GM12878 (cell line): ENCODE data around the gene EMILIN3. TPM values are rescaled to one million over a fixed set of nuclear protein-coding genes. Genes with fewer than 3 reads are reported as not detected.

ENCODE experiments used
- ATAC-seq: fragments of 200-7000 bp; cut with Tn5 transposase; 3 replicates; pipeline ENCODE4 v1.9.1; 2020; ENCODE audit warnings: mild to moderate bottlenecking, moderate library complexity
- BruUV-seq: library from RNA; stranded (reverse); fragments of 400-500 nt; replicated peaks from 2 replicates; lab custom pipeline; 2021; lab: Mats Ljungman, UMichigan
- CTCF ChIA-PET: fragments of 300-600 bp; sonication (Branson Sonifier 250); formaldehyde crosslinking; extraction: SDS; loops from one replicate; lab custom pipeline; 2021; ENCODE audit warnings: inconsistent platforms; lab: Yijun Ruan, JAX
- POLR2A ChIA-PET: fragments of 350-600 bp; formaldehyde crosslinking; extraction: SDS; loops from one replicate; lab custom pipeline; 2021; ENCODE audit warnings: inconsistent platforms; lab: Charles Lee
- RAD21 ChIA-PET: fragments of 300-600 bp; sonication (Branson Sonifier 250); formaldehyde crosslinking; loops from one replicate; lab custom pipeline; 2023; ENCODE audit warnings: antibody characterized with exemption; ENCODE audit not compliant: unreplicated experiment; lab: Charles Lee
- SMC1A ChIA-PET: fragments of 300-600 bp; sonication (Branson Sonifier 250); formaldehyde crosslinking; loops from one replicate; lab custom pipeline; 2023; ENCODE audit not compliant: unreplicated experiment, uncharacterized antibody; lab: Charles Lee
- DNase-seq: peaks from one replicate; pipeline ENCODE4 v3.0.0-alpha.2; 2011; ENCODE audit warnings: low read depth, low spot score
- FAIRE-seq: peaks from 3 replicates; lab custom pipeline; 2011; peaks lifted over from hg19 to GRCh38; lab: Jason Lieb, UNC
- H2AFZ ChIP-seq: 2 replicates; pipeline ENCODE4 v1.6.0; 2011; ENCODE audit warnings: low read depth, low read length, control low read depth; ENCODE audit not compliant: control insufficient read depth
- H3K27ac ChIP-seq: 2 replicates; pipeline ENCODE4 v1.5.1; 2011; ENCODE audit warnings: control low read depth; ENCODE audit not compliant: control insufficient read depth, insufficient read depth
- H3K27me3 ChIP-seq, 2 experiments: replicated peaks in 1 of 2; 2 replicates each; pipeline versions ENCODE4 v1.6.0 to v1.6.1; 2011; ENCODE audit warnings: low read length in 1 of 2; ENCODE audit not compliant: control insufficient read depth in 2 of 2, insufficient read depth in 2 of 2
- H3K36me3 ChIP-seq, 2 experiments: 2 replicates each; pipeline ENCODE4 v1.5.1; 2011; ENCODE audit warnings: low read length in 1 of 2; ENCODE audit not compliant: control insufficient read depth in 2 of 2, insufficient read depth in 2 of 2
- H3K4me1 ChIP-seq: 2 replicates; pipeline ENCODE4 v1.6.1; 2011; ENCODE audit warnings: mild to moderate bottlenecking, low read length, moderate library complexity, mixed read lengths; ENCODE audit not compliant: control insufficient read depth, insufficient read depth
- H3K4me2 ChIP-seq: 2 replicates; pipeline ENCODE4 v1.6.0; 2011; ENCODE audit warnings: control low read depth; ENCODE audit not compliant: control insufficient read depth, insufficient read depth
- H3K4me3 ChIP-seq: fragments of 200-600 bp; sonication (generic); 2 replicates; pipeline ENCODE4 v1.5.1; 2016
- H3K79me2 ChIP-seq: 2 replicates; pipeline ENCODE4 v1.6.0; 2011; ENCODE audit warnings: low read length; ENCODE audit not compliant: control insufficient read depth, insufficient read depth
- H3K9ac ChIP-seq: 2 replicates; pipeline ENCODE4 v1.8.0; 2011; ENCODE audit warnings: low read length, control low read depth, mixed read lengths; ENCODE audit not compliant: control insufficient read depth, insufficient read depth
- H3K9me3 ChIP-seq: replicated peaks from 3 replicates; pipeline ENCODE4 v1.5.1; 2011; ENCODE audit warnings: mild to moderate bottlenecking, low read length; ENCODE audit not compliant: control insufficient read depth, insufficient read depth
- H4K20me1 ChIP-seq: 2 replicates; pipeline ENCODE4 v1.6.0; 2011; ENCODE audit not compliant: control insufficient read depth, insufficient read depth
- BHLHE40 ChIP-seq, 2 experiments: fragments of 450-650 bp in 1 of 2; IDR thresholded peaks; 2 replicates each; pipeline ENCODE4 v1.6.1; 2011 to 2017; ENCODE audit warnings: low read depth in 2 of 2, borderline replicate concordance in 1 of 2, improper control_type of control experiment in 1 of 2, low read length in 1 of 2, mild to moderate bottlenecking in 1 of 2
- EED ChIP-seq: sonication (generic); IDR thresholded peaks from 2 replicates; pipeline ENCODE4 v1.6.1; 2016; ENCODE audit warnings: antibody characterized with exemption, low read depth
- IRF4 ChIP-seq: IDR thresholded peaks from 2 replicates; pipeline ENCODE4 v1.6.1; 2011; ENCODE audit warnings: low read depth, low read length
- KAT2A ChIP-seq: conservative IDR thresholded peaks from 2 replicates; pipeline ENCODE4 v1.6.1; 2011; ENCODE audit warnings: low read depth, low read length; ENCODE audit not compliant: control insufficient read depth
- NFYB ChIP-seq: IDR thresholded peaks from 2 replicates; pipeline ENCODE4 v1.6.1; 2011; ENCODE audit warnings: low read depth, mild to moderate bottlenecking, low read length, improper control_type of control experiment, moderate library complexity; ENCODE audit not compliant: insufficient read depth
- POLR2A ChIP-seq: IDR thresholded peaks from 2 replicates; pipeline ENCODE4 v1.6.1; 2011; ENCODE audit warnings: low read depth, mild to moderate bottlenecking, low read length
- RAD51 ChIP-seq: fragments of 450-650 bp; IDR thresholded peaks from 2 replicates; pipeline ENCODE4 v1.6.1; 2016; ENCODE audit warnings: moderate library complexity, mild to moderate bottlenecking, inconsistent platforms
- SRF ChIP-seq, 2 experiments: IDR thresholded peaks; 2 replicates each; pipeline ENCODE4 v1.6.1; 2011; ENCODE audit warnings: low read depth in 2 of 2, low read length in 2 of 2, mild to moderate bottlenecking in 1 of 2, moderate library complexity in 1 of 2
- TBL1XR1 ChIP-seq: IDR thresholded peaks from 2 replicates; pipeline ENCODE4 v1.6.1; 2012; ENCODE audit warnings: low read depth, low read length, improper control_type of control experiment
- TCF12 ChIP-seq: IDR thresholded peaks from 2 replicates; pipeline ENCODE4 v1.6.1; 2011; ENCODE audit warnings: low read depth, mild to moderate bottlenecking, low read length
- WGBS: methylation state at CpG from one replicate; pipeline ENCODE4 v1.1.6; 2016; ENCODE audit warnings: low lambda C conversion rate; ENCODE audit not compliant: insufficient replicate concordance, insufficient coverage; ENCODE audit errors: missing lambda C conversion rate; 5-methylcytosine and 5-hydroxymethylcytosine counted together
- in situ Hi-C: fragments of 300-500 bp; cut with MboI; formaldehyde crosslinking; loops from 9 replicates; pipeline ENCODE4 v1.14.3; 2018; ENCODE audit warnings: mixed read lengths
- intact Hi-C: fragments of 100-400 bp; cut with micrococcal nuclease; formaldehyde crosslinking; loops from one replicate; pipeline ENCODE4 v1.14.2; 2022; ENCODE audit not compliant: unreplicated experiment
- polyA plus RNA-seq, 11 experiments: library from polyadenylated mRNA; depleted of rRNA in 4 of 11; unstranded in 6 of 11; stranded (reverse) in 5 of 11; fragments of >200 nt; fragmentation: Nextera tagmentation in 4 of 11; fragmentation: Illumina TruSeq in 1 of 11; extraction: Ambion mirVana in 4 of 11; extraction: Trizol in 1 of 11; gene quantifications; 1 replicate in 1 of 11; 2 replicates in 10 of 11; pipeline versions ENCODE4 v1.2.1 to v1.2.3, GENCODE V29; 2011 to 2016; ENCODE audit warnings: inconsistent platforms in 2 of 11, missing spikeins in 2 of 11, low read depth in 1 of 11
- total RNA-seq, 4 experiments: library from RNA; depleted of rRNA in 3 of 4; stranded (reverse); fragments of >200 nt in 3 of 4; fragmentation: Illumina TruSeq in 1 of 4; extraction: Trizol in 1 of 4; gene quantifications; 2 replicates each; pipeline versions ENCODE4 v1.2.1 to v1.2.3, GENCODE V29; 2013 to 2021
- TF ChIP-seq, protein P1 (sequence below): IDR thresholded peaks from 2 replicates; pipeline ENCODE4 v1.6.1; 2011; ENCODE audit warnings: borderline replicate concordance, low read depth, mild to moderate bottlenecking, moderate library complexity, low read length; ENCODE audit not compliant: insufficient read depth, poor library complexity, severe bottlenecking
- TF ChIP-seq, protein P2 (sequence below): fragments of 450-650 bp; IDR thresholded peaks from 2 replicates; pipeline ENCODE4 v1.6.1; 2014; ENCODE audit warnings: mild to moderate bottlenecking
- TF ChIP-seq, protein P3 (sequence below): fragments of 450-650 bp; formaldehyde crosslinking; IDR thresholded peaks from 2 replicates; pipeline ENCODE4 v1.4.0; 2020; ENCODE audit warnings: mild to moderate bottlenecking, moderate library complexity
- TF ChIP-seq, protein P4 (sequence below): IDR thresholded peaks from 2 replicates; pipeline ENCODE4 v1.6.1; 2011; ENCODE audit warnings: low read depth, mild to moderate bottlenecking, low read length, moderate library complexity, borderline replicate concordance; ENCODE audit errors: extremely low read depth

Gene EMILIN3
- total and polyA plus RNA-seq, 10 of the 15 experiments (the other 5 are each of a cell fraction or from before 2014, with no cell fraction given): not detected

DNA sequence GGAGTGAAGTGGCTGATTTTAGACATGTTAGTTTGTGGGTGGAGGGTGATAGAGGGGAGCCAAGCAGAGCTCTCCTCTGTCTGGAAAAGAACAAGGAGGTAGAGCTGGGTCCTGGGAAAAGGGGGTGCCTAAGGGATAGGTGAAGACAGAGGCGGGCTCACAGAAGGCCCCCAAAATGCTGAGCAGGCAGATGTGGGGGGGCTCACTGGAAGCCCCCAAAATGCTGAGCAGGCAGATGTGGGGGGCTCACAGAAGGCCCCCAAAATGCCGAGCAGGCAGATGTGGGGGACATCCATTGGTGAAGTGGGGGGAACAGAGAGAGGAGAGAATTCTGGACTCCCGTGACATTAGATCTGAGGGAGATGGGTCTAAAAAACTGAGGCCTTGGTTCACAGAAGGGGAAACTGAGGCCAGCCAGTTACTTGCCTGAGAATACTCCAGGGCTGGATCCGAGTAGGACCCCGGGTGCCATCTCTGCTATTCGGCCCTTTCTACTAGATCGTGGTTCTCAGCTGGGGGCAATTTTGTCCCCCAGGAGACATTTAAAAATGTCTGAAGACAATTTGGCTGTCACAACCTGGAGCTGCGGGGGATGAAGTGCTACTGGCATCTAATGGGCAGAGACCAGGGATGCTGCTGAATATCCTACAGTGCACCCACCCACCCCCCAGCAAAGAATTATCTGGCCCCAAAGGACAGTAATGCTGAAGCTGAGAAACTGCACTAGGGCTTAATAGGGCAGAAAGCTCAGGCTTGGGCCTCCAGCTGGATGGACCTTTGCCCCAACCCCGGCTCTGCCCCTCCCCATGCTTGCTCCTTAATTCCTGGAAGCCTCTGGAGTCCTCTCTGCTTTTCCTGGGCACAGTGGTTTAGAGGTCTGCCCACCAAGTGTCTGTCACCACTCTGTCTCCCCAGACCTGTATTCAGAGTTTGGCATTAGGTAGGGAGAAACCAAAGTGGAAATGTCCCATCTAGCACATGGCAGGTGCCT, 23.8 kb downstream of the EMILIN3 start:
- H3K36me3 ChIP-seq: no peaks in the 10 kb centered on the region
- ChIA-PET POLR2A (interaction anchor here (0.6 kb wide), 1 partner anchor 16 kb away, joined by 7 read pairs; no protein-coding TSS in a partner anchor), SMC1A (no interaction called here), RAD21 (no interaction called here), CTCF (interaction anchor here (0.7 to 1.1 kb wide), 3 partner anchors 77 to 245 kb away, joined by 3 read pairs; no protein-coding TSS in a partner anchor)
- WGBS: 52% methylated on average over 9 of the region's 9 CpGs
- in situ Hi-C loops (loop anchor here (5.0 kb wide), 2 partner anchors 170 to 375 kb away; no protein-coding TSS in a partner anchor), intact Hi-C loops (loop anchor here (5.0 kb wide), 3 partner anchors 110 to 375 kb away; no protein-coding TSS in a partner anchor)
- H3K27me3 ChIP-seq: no peaks in the 10 kb centered on the region
- H3K9ac ChIP-seq: no peak overlapping the region
- no peak overlapping the region for H3K27ac ChIP-seq
- TF ChIP-seq, protein P1, sequence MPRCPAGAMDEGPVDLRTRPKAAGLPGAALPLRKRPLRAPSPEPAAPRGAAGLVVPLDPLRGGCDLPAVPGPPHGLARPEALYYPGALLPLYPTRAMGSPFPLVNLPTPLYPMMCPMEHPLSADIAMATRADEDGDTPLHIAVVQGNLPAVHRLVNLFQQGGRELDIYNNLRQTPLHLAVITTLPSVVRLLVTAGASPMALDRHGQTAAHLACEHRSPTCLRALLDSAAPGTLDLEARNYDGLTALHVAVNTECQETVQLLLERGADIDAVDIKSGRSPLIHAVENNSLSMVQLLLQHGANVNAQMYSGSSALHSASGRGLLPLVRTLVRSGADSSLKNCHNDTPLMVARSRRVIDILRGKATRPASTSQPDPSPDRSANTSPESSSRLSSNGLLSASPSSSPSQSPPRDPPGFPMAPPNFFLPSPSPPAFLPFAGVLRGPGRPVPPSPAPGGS: no peak
- TF ChIP-seq RAD51 (no peak), IRF4 (no peak), NFYB (no peak), POLR2A (no peak), KAT2A (no peak), SRF (IDR thresholded peaks at IDR 0.05; ENCODE audit: low read depth in 2 of 2, low read length in 2 of 2) (no peak), BHLHE40 (IDR thresholded peaks at IDR 0.05; ENCODE audit: borderline replicate concordance in 1 of 2, low read depth in 2 of 2, low read length in 1 of 2) (no peak), EED (no peak), TBL1XR1 (no peak), TCF12 (no peak)
- TF ChIP-seq, protein P2, sequence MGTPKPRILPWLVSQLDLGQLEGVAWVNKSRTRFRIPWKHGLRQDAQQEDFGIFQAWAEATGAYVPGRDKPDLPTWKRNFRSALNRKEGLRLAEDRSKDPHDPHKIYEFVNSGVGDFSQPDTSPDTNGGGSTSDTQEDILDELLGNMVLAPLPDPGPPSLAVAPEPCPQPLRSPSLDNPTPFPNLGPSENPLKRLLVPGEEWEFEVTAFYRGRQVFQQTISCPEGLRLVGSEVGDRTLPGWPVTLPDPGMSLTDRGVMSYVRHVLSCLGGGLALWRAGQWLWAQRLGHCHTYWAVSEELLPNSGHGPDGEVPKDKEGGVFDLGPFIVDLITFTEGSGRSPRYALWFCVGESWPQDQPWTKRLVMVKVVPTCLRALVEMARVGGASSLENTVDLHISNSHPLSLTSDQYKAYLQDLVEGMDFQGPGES: no peak
- TF ChIP-seq, protein P3, sequence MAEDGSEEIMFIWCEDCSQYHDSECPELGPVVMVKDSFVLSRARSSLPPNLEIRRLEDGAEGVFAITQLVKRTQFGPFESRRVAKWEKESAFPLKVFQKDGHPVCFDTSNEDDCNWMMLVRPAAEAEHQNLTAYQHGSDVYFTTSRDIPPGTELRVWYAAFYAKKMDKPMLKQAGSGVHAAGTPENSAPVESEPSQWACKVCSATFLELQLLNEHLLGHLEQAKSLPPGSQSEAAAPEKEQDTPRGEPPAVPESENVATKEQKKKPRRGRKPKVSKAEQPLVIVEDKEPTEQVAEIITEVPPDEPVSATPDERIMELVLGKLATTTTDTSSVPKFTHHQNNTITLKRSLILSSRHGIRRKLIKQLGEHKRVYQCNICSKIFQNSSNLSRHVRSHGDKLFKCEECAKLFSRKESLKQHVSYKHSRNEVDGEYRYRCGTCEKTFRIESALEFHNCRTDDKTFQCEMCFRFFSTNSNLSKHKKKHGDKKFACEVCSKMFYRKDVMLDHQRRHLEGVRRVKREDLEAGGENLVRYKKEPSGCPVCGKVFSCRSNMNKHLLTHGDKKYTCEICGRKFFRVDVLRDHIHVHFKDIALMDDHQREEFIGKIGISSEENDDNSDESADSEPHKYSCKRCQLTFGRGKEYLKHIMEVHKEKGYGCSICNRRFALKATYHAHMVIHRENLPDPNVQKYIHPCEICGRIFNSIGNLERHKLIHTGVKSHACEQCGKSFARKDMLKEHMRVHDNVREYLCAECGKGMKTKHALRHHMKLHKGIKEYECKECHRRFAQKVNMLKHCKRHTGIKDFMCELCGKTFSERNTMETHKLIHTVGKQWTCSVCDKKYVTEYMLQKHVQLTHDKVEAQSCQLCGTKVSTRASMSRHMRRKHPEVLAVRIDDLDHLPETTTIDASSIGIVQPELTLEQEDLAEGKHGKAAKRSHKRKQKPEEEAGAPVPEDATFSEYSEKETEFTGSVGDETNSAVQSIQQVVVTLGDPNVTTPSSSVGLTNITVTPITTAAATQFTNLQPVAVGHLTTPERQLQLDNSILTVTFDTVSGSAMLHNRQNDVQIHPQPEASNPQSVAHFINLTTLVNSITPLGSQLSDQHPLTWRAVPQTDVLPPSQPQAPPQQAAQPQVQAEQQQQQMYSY (CRISPR knock-in tag): no peak
- TF ChIP-seq, protein P4, sequence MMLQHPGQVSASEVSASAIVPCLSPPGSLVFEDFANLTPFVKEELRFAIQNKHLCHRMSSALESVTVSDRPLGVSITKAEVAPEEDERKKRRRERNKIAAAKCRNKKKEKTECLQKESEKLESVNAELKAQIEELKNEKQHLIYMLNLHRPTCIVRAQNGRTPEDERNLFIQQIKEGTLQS: no peak
- H2AFZ ChIP-seq: no peak overlapping the region
- FAIRE-seq: no peak
- no peaks in the 10 kb centered on the region for H3K9me3 ChIP-seq
- H3K79me2 ChIP-seq: no peaks in the 10 kb centered on the region
- no TSS peak for BruUV-seq
- no peak overlapping the region for H3K4me2 ChIP-seq
- no peaks in the 10 kb centered on the region for H4K20me1 ChIP-seq
- no peak overlapping the region for H3K4me3 ChIP-seq
- DNase-seq: no peak
- ATAC-seq: no peak
- H3K4me1 ChIP-seq: peaks cover 5% of the 10 kb centered on the region
